Esophagus squamous epithelium (tissue), 5 donors: Measurements from ENCODE around the gene ACTBL2. TPM values are rescaled to one million over a fixed set of nuclear protein-coding genes. Genes with fewer than 3 reads are reported as not detected.
"Not testable (repeated sequence)": the region's sequence is repeated elsewhere in the genome, so short reads cannot be mapped to it uniquely, and the experiment has no call there.

ENCODE experiments used
- DNase-seq: peaks from one replicate; lab custom pipeline; 2025; lab: John Stamatoyannopoulos, UW
- H3K27ac ChIP-seq, 4 donors: fragments of 200-600 bp; sonication (generic); one replicate each; pipeline ENCODE4 v1.5.1; 2016 to 2019; ENCODE audit warnings: mild to moderate bottlenecking in 1 of 4
- H3K27me3 ChIP-seq, 4 donors: fragments of 200-600 bp; sonication (generic); 1 replicate in 3 of 4; 2 replicates in 1 of 4; pipeline versions ENCODE4 v1.5.1 to v1.6.0; 2017 to 2021; ENCODE audit warnings: antibody characterized with exemption in 1 of 4
- H3K36me3 ChIP-seq, 3 donors: fragments of 200-600 bp; sonication (generic); one replicate each; pipeline ENCODE4 v1.5.1; 2016 to 2019
- H3K4me1 ChIP-seq, 3 donors: fragments of 200-600 bp; sonication (generic); one replicate each; pipeline ENCODE4 v1.5.1; 2017 to 2019
- H3K4me3 ChIP-seq, 4 donors: fragments of 200-600 bp; sonication (generic); 1 replicate in 3 of 4; 2 replicates in 1 of 4; pipeline ENCODE4 v1.5.1; 2016 to 2019; ENCODE audit warnings: mild to moderate bottlenecking in 2 of 4, moderate library complexity in 1 of 4
- H3K9me3 ChIP-seq, 3 donors: fragments of 200-600 bp; sonication (generic); one replicate each; pipeline ENCODE4 v1.5.1; 2016 to 2019
- CTCF ChIP-seq, 6 experiments: fragments of 450-650 bp in 4 of 6; fragments of 200-600 bp in 2 of 6; sonication (generic) in 2 of 6; IDR thresholded peaks; one replicate each; pipeline ENCODE4 v1.5.1; 2016 to 2019; ENCODE audit warnings: antibody characterized with exemption in 6 of 6, mild to moderate bottlenecking in 4 of 6, moderate library complexity in 4 of 6
- POLR2A ChIP-seq, 4 donors: fragments of 450-650 bp; IDR thresholded peaks; one replicate each; pipeline ENCODE4 v1.6.1; 2017; ENCODE audit warnings: antibody characterized with exemption in 4 of 4, mild to moderate bottlenecking in 4 of 4, moderate library complexity in 3 of 4
- WGBS, 2 donors: methylation state at CpG; one replicate each; pipeline ENCODE4 v1.1.5; 2018; 5-methylcytosine and 5-hydroxymethylcytosine counted together
- intact Hi-C: fragments of 100-400 bp; cut with DNase I; formaldehyde crosslinking; loops from one replicate; pipeline ENCODE4 v1.15.0; 2022
- total RNA-seq, 4 donors: library from RNA; depleted of rRNA; stranded (reverse); fragments of >200 nt; gene quantifications; one replicate each; pipeline ENCODE4 v1.1.0, GENCODE V29; 2016
- donor health status: DM: yes; HTN: yes; CAD: no.

ACTBL2 gene
- total RNA-seq, 4 donors from 2014 or later = not detected

- H3K27ac ChIP-seq = no peak overlapping the region
- no peaks in the 10 kb centered on the region for H3K27me3 ChIP-seq
- no peak for TF ChIP-seq POLR2A (IDR thresholded peaks at IDR 0.05)
- no peak for TF ChIP-seq CTCF (IDR thresholded peaks at IDR 0.05)
- intact Hi-C loops = no loop called here
- no peak overlapping the region for H3K4me3 ChIP-seq
- no peaks in the 10 kb centered on the region for H3K36me3 ChIP-seq
- DNase-seq = no peak
- H3K4me1 ChIP-seq = no peaks in the 10 kb centered on the region
- H3K9me3 ChIP-seq = no peaks in the 10 kb centered on the region
Observed at GRCh38 chr5:57476601-57477056, 6.0 kb downstream of the ACTBL2 start.

- Histone ChIP-seq H3K9me3 (no peaks in the 10 kb centered on the region), H3K4me3 (no peak overlapping the region)
- intact Hi-C loops = no loop called here
Observed at GRCh38 chr5:57470339-57470738, 12.3 kb downstream of the ACTBL2 start.

GRCh38 chr5:57468481-57469163 is 14.0 kb downstream of the ACTBL2 start:
- no peak overlapping the region for H3K27ac ChIP-seq
- intact Hi-C loops = no loop called here
- WGBS, 2 donors = 83 to 87% methylated on average over 5 of the region's 5 CpGs

More at GRCh38 chr5:57470339-57470738, 12.3 kb downstream of the ACTBL2 start:
- H3K4me1 ChIP-seq = no peaks in the 10 kb centered on the region
- H3K27me3 ChIP-seq = no peaks in the 10 kb centered on the region
- H3K27ac ChIP-seq = no peak overlapping the region
- no peak for TF ChIP-seq POLR2A (IDR thresholded peaks at IDR 0.05)
- TF ChIP-seq CTCF (IDR thresholded peaks at IDR 0.05) = no peak
- no peak for DNase-seq
- no peaks in the 10 kb centered on the region for H3K36me3 ChIP-seq
- WGBS, 2 donors = 35 to 62% methylated on average over 1 of the region's 1 CpG

GRCh38 chr5:57466544-57466943 is 16.1 kb downstream of the ACTBL2 start:
- no peak for TF ChIP-seq POLR2A (IDR thresholded peaks at IDR 0.05)
- TF ChIP-seq CTCF (IDR thresholded peaks at IDR 0.05) = no peak
- Histone ChIP-seq H3K9me3 (no peaks in the 10 kb centered on the region), H3K27ac (no peak overlapping the region), H3K4me3 (no peak overlapping the region), H3K4me1 (no peaks in the 10 kb centered on the region), H3K36me3 (no peaks in the 10 kb centered on the region), H3K27me3 (no peaks in the 10 kb centered on the region)
- WGBS, 2 donors = 35 to 42% methylated on average over 3 of the region's 3 CpGs
- intact Hi-C loops = no loop called here
- DNase-seq = no peak

More at GRCh38 chr5:57468481-57469163, 14.0 kb downstream of the ACTBL2 start:
- TF ChIP-seq POLR2A (IDR thresholded peaks at IDR 0.05) (no peak), CTCF (IDR thresholded peaks at IDR 0.05) (no peak)
- Histone ChIP-seq H3K36me3 (no peaks in the 10 kb centered on the region), H3K4me1 (no peaks in the 10 kb centered on the region), H3K9me3 (no peaks in the 10 kb centered on the region), H3K4me3 (no peak overlapping the region), H3K27me3 (no peaks in the 10 kb centered on the region)
- no peak for DNase-seq

- DNase-seq, H3K9me3 ChIP-seq, H3K27ac ChIP-seq, H3K4me3 ChIP-seq, H3K27me3 ChIP-seq, intact Hi-C loops, H3K36me3 ChIP-seq: not testable (repeated sequence)
- H3K4me1 ChIP-seq = peaks cover 0 to 11% (median 0%) of the 10 kb centered on the region in 3 donors
- 98 to 100% methylated on average over 3 of the region's 3 CpGs for WGBS, 2 donors
Observed at GRCh38 chr5:57460056-57460455, 22.6 kb downstream of the ACTBL2 start.
